Measurements from ENCODE around the gene PITPNC1.
"Not testable (repeated sequence)": the region's sequence is repeated elsewhere in the genome, so short reads cannot be mapped to it uniquely, and the experiment has no call there.

The PITPNC1 gene

GRCh38 chr17:67600408-67600807 lies 223.3 kb downstream of the PITPNC1 start:
- no peak for DNase-seq

GRCh38 chr17:67601897-67602296 lies 224.8 kb downstream of the PITPNC1 start:
- DNase-seq = no peak

- DNase-seq = no peak
Observed at GRCh38 chr17:67602444-67602843, 225.4 kb downstream of the PITPNC1 start.

DNA sequence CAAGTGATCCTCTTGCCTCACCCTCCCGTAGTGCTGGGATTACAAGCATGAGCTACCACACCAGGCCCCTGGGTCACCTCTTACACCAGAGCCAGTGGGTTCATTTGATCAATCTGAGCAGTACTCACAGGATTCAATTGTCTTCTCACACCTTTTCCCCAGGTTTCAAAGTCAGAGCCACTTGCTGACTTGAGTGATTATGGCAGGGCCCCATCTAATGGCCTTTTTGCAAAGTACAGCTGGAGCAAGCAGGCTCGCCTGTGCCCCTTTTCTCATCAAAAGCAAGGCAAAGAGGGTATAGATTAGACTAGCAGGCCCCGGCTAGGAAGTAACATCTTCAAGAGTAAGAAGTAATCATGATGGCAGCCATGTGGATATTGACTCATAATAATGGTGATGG lies 225.9 kb downstream of the PITPNC1 start:
- peak; percentile 45 for DNase-seq

GRCh38 chr17:67605256-67605912 lies 228.3 kb downstream of the PITPNC1 start:
- DNase-seq = no peak

- DNase-seq = no peak
Observed at GRCh38 chr17:67606471-67606870, 229.4 kb downstream of the PITPNC1 start.

DNA sequence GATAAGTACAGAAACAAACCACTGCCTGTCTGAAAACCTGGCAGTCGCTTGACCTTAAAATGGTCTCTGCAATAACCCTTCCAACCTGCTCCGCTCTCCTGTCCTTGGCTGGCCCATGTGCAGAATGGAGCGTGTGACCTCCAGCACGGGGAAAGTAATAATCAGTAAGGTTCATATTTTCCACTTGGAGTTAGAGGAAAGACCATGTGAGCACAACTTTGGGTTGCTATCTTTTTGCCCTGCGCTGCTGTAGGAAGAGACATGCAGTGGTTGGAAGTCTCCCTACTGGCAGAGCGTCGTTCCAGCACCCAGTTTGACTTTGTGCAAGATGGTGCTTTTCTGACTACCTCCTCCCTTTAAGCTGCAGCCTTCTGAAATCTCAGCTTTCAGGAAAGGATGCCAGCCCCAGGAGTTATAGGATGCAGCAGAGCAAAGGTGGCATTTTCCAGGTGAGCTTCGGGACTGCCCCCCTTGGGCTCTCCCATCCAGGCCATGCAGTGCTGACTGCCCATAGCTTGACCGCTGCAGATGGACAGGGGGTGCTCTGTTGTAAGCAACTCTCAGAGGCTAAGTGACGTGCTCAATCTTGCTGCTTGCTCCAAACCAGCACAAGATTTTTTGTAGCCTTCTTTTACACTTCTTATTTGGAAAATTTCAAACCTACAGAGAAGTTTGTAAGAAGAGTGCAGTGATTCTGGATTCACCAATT lies 230.0 kb downstream of the PITPNC1 start:
- no peak for DNase-seq

GRCh38 chr17:67610061-67610460 lies 233.0 kb downstream of the PITPNC1 start:
- no peak for DNase-seq

GRCh38 chr17:67613961-67614360 lies 236.9 kb downstream of the PITPNC1 start:
- DNase-seq = no peak

- no peak for DNase-seq
Observed at GRCh38 chr17:67615011-67615561, 238.0 kb downstream of the PITPNC1 start.

GRCh38 chr17:67615736-67616135 lies 238.7 kb downstream of the PITPNC1 start:
- DNase-seq = no peak

DNA sequence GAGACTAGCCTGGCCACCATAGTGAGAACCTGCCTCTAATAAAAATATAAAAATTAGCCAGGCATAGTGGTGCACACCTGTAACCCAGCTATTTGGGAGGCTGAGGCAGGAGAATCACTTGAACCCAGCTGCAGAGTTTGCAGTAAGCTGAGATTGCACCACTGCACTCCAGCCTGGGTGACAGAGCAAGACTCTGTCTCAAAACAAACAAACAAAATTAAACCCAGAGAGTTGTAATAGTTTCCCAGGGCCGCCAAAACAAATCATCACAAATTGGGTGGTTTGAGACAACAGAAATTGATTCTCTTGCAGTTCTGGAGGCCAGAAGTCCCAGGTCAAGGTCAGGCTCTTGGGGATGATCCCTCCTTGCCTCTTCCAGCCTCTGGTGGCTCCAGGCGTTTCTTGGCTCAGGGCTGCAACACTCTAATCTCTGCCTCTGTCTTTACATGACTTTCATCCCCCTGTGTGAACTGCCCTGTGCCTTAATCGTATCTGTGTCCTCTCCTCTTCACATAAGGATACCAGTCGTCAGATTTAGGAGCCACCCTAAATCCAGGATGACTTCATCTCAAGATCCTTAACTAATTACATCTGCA lies 240.3 kb downstream of the PITPNC1 start:
- DNase-seq = no peak

DNA sequence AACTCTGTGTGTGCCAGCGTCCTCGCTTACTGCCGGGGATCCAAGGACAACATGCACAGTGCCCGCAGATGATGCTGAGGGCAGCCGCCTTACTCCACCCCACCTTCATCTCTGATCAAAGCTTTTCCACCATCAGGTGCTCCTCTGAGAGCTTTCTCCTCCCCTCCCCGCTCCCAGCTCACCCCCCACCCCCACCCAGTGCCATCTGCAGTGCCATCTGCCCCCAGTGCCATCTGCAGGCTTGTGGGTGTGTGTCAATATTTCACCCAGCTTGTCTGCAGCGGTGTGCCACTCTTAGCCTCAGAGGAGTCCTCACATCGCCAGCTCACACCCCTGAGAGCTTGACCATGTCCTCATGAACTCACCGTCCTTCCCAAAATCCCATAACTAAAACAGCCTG lies 242.5 kb downstream of the PITPNC1 start:
- DNase-seq = no peak

DNA sequence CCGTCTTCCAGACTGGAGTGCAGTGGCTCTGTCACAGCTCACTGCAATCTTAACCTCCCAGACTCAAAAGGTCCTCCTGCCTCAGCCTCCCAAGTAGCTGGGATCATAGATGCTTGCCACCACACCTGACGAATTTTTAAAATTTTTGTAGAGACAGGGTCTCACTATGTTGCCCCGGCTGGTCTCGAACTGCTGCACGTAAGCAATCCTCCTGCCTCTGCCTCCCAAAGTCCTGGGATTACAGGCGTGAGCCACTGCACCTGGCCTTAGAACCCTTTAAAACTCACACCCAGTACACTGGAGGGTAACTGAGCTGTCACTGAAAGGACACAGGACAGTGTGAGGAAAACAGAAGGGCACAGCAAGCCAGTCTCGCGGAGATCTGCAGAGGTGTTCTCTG lies 243.0 kb downstream of the PITPNC1 start:
- no peak for DNase-seq

DNA sequence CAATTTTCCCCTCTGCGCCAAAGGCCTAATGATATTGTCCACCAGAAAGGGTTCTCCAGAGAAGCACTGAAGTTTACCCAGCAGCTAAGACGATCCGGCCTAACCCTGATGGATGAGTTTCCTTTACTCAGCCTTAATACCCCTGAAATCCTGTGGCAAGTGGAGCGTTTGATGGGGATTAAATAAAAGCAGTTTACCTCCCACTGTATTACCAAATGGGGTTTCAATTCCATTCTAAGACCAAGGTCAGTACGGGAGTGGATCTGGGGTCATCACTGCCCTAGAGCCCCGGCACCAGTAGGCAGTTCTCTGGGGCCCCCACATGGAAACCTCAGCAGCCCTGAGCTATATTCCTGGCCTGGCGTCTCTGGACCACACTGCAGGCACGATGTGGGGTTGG lies 243.6 kb downstream of the PITPNC1 start:
- DNase-seq = no peak

DNA sequence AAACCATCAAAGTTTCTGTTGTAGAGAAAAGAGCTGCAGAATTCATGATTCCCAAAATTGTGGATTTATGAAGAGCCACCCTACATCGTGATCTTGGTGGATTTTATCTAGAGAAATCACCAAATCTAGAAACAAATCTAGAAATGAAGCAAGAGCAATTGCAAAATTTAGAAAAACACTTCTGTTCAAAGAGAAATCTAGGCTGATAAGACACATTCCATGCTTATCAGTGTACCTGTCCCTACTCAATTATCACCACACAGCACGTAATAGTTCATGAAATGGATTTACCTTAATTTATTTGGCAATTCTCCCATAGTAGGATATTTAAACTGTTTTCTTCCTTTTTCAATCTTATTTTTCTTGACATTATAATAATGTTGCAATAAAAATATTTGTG lies 246.7 kb downstream of the PITPNC1 start:
- no peak for DNase-seq

DNA sequence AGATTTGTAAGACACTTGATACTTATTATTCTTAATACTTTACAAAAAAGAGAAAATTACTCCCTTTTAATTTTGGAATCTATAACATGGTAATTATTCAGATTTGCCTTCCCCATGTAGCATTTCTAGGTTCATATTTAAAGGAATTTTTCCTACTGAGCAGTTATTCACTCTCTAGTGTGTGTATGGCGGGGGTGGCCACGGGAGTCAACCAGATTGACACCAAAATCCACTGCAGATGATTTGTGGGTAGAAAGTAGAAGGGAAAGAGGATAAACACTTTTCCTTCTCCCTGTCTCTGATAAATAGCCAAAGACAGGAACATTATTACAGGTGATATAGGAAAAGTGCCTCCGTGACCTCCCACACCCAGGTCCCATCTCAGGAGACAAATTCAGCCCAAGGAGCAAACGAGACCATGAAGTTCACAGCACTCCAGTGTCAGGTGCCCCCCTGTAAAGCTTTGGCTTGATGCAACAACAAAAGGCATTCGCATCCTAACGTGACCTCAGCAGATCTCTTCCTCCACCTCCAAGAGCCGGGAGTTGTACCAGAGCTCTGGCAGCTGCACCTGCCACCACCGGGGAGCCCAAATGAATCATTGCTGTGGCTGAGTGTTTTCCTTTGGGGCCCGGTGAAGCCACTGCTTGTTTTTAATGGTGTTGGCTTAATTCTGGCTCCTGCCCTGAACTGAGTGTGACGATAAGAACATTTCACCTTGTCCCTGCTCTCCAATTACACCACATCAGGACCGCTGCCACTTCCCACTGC lies 248.0 kb downstream of the PITPNC1 start:
- DNase-seq = no peak

GRCh38 chr17:67625971-67626370 lies 248.9 kb downstream of the PITPNC1 start:
- DNase-seq = no peak

GRCh38 chr17:67628580-67629013 lies 251.5 kb downstream of the PITPNC1 start:
- no peak for DNase-seq

DNA sequence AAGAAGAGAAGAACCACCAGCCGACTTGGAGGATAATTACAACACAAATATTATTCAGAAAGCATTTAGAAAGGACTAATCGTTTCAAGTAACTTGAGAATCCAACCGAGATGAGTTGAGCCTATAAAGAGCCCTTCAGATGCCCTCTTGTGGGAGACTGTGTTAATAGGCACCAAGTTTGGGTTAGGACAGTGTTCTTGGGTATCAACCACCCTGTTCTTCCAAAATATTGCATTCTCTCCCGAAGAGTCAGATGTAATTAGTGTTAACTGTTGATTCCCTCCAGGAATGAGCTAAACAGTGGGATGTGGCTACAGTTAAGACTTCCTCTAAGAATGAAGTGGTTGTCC lies 252.9 kb downstream of the PITPNC1 start:
- no peak for DNase-seq

GRCh38 chr17:67630836-67631235 lies 253.8 kb downstream of the PITPNC1 start:
- not testable (repeated sequence) for DNase-seq

GRCh38 chr17:67632141-67632540 lies 255.1 kb downstream of the PITPNC1 start:
- no peak for DNase-seq

DNA sequence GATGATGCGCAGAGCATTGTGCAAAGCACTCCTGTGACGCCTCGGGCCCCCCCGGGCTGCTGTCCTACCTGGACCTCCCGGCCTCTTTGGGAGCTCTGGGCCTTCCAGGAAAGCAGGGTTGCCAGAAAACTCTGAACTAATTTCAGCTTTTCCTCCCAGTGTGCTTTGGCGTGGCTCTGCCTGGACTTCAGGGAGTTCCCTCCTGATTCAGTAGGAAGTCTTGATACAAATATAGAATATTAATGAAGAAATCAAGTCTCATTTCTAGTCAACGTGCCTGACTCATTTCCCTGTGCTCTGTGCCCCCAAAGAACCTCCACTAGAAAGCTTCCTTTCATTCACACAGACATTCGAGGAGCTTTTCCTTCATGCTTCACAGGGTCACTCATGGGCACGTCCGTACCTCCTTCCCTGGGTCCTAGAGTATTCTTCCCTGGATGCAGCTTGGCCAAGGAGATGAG lies 256.7 kb downstream of the PITPNC1 start:
- DNase-seq = no peak

Data from stimulated activated CD4-positive, alpha-beta T cell treated with anti-CD3 and anti-CD28 coated beads, Interleukin-15, amount 100 ng/mL, for 24 hours (primary cell).